Body of pancreas (tissue), 4 donors: ENCODE results near the gene POC1A. TPM values are rescaled to one million over a fixed set of nuclear protein-coding genes. Genes with fewer than 3 reads are reported as not detected.

Source experiments
- ATAC-seq: fragments of 150-250 bp; one replicate; pipeline ENCODE4 v1.9.1; 2016
- DNase-seq, 4 donors: peaks; one replicate each; pipeline ENCODE4 v3.0.0-alpha.2; 2019
- H3K27ac ChIP-seq, 4 donors: fragments of 200-600 bp; sonication (generic); 1 replicate in 3 of 4; 2 replicates in 1 of 4; pipeline versions ENCODE4 v1.5.1 to v1.6.1; 2016 to 2019; ENCODE audit warnings: mild to moderate bottlenecking in 1 of 4, mixed read lengths in 1 of 4, moderate library complexity in 1 of 4
- H3K27me3 ChIP-seq, 2 donors: fragments of 200-600 bp; sonication (generic); one replicate each; pipeline ENCODE4 v1.6.0; 2016; ENCODE audit warnings: mild to moderate bottlenecking in 1 of 2
- H3K36me3 ChIP-seq, 2 donors: fragments of 200-600 bp; sonication (generic); replicated peaks in 1 of 2; 2 replicates each; pipeline ENCODE4 v1.5.1; 2016; ENCODE audit warnings: low read depth in 2 of 2; ENCODE audit not compliant: insufficient read depth in 1 of 2
- H3K4me1 ChIP-seq: fragments of 200-600 bp; sonication (generic); one replicate; pipeline ENCODE4 v1.6.0; 2016
- H3K4me3 ChIP-seq, 2 donors: fragments of 200-600 bp; sonication (generic); 1 replicate in 1 of 2; 2 replicates in 1 of 2; pipeline ENCODE4 v1.5.1; 2016 to 2019
- H3K9me3 ChIP-seq, 3 donors: fragments of 200-600 bp; sonication (generic); 1 replicate in 2 of 3; 2 replicates in 1 of 3; pipeline ENCODE4 v1.5.1; 2016
- CTCF ChIP-seq, 7 experiments: fragments of 450-650 bp in 4 of 7; fragments of 200-600 bp in 3 of 7; sonication (generic) in 3 of 7; IDR thresholded peaks; one replicate each; pipeline ENCODE4 v1.5.1; 2016 to 2019; ENCODE audit warnings: antibody characterized with exemption in 7 of 7
- POLR2A ChIP-seq, 3 donors: fragments of 450-650 bp; IDR thresholded peaks; one replicate each; pipeline ENCODE4 v1.6.1; 2016; ENCODE audit warnings: antibody characterized with exemption in 3 of 3, mild to moderate bottlenecking in 2 of 3
- WGBS, 2 donors: methylation state at CpG; one replicate each; pipeline ENCODE4 v1.1.5; 2017; 5-methylcytosine and 5-hydroxymethylcytosine counted together
- intact Hi-C: fragments of 100-400 bp; cut with DNase I; formaldehyde crosslinking; loops from one replicate; pipeline ENCODE4 v1.15.1; 2023
- total RNA-seq, 2 donors: library from RNA; depleted of rRNA; stranded (reverse); fragments of >200 nt; gene quantifications; one replicate each; pipeline ENCODE4 v1.1.0, GENCODE V29; 2016

POC1A gene
- total RNA-seq, 2 donors from 2014 or later: 0.26 to 3.3 TPM

- Histone ChIP-seq H3K36me3 (peaks cover 0 to 4% of the 10 kb centered on the region in 2 donors), H3K4me3 (peak overlapping the region; percentile 61 to 84), H3K9me3 (no peaks in the 10 kb centered on the region), H3K27me3 (no peaks in the 10 kb centered on the region), H3K4me1 (peaks cover 23% of the 10 kb centered on the region), H3K27ac (peak overlapping the region in 3 of 4 donors; percentile 62 to 87 (median 77))
- DNase-seq (no peak), ATAC-seq (no peak)
- intact Hi-C loops: no loop called here
- TF ChIP-seq CTCF (IDR thresholded peaks at IDR 0.05) (no peak), POLR2A (IDR thresholded peaks at IDR 0.05) (no peak)
- 40 to 47% methylated on average over 14 of the region's 14 CpGs for WGBS, 2 donors
Observed at GRCh38 chr3:52198643-52199608, 44.7 kb upstream of the POC1A start.

- Histone ChIP-seq H3K27ac (peak within 1 kb of the TSS; percentile 47 to 87 (median 70)), H3K36me3 (peaks cover 0 to 3% of the 10 kb centered on the region in 2 donors), H3K4me1 (peaks cover 23% of the 10 kb centered on the region), H3K27me3 (no peaks in the 10 kb centered on the region), H3K9me3 (no peaks in the 10 kb centered on the region), H3K4me3 (peak within 1 kb of the TSS; percentile 61 to 84)
- intact Hi-C loops: no loop called here
- 1 to 2% methylated on average over 22 to 58 of the region's 71 CpGs for whole genome bisulfite sequencing, 2 donors
- peak; percentile 94 to 96 (median 95) for DNase-seq
- TF ChIP-seq POLR2A (IDR thresholded peaks at IDR 0.05) (peak; percentile 82 to 92 (median 90)), CTCF (IDR thresholded peaks at IDR 0.05) (peak in 5 of 7 experiments; percentile 8 to 42 (median 32))
- peak; percentile 95 for ATAC-seq
Observed at GRCh38 chr3:52197842-52198625, 43.8 kb upstream of the POC1A start, which contains the start of gene ALAS1. Gene ALAS1, plus strand, starts transcription at chr3:52198160. Its CDS starts 1,082 bp downstream, at chr3:52199242.

- H3K4me1 ChIP-seq: peaks cover 23% of the 10 kb centered on the region
- intact Hi-C loops: no loop called here
- H3K27ac ChIP-seq: peak overlapping the region; percentile 47 to 87 (median 70)
Observed at GRCh38 chr3:52197499-52197841, 43.2 kb upstream of the POC1A start.

GRCh38 chr3:52196977-52197376, 42.8 kb upstream of the POC1A start:
- DNase-seq (peak in 1 of 4 donors; percentile 42), ATAC-seq (no peak)
- Histone ChIP-seq H3K36me3 (no peaks in the 10 kb centered on the region), H3K4me1 (peaks cover 23% of the 10 kb centered on the region), H3K27me3 (no peaks in the 10 kb centered on the region), H3K27ac (peak overlapping the region in 2 of 4 donors; percentile 47 to 77), H3K4me3 (no peak overlapping the region), H3K9me3 (no peaks in the 10 kb centered on the region)
- WGBS, 2 donors: 53 to 74% methylated on average over 3 of the region's 3 CpGs
- TF ChIP-seq POLR2A (IDR thresholded peaks at IDR 0.05) (no peak), CTCF (IDR thresholded peaks at IDR 0.05) (no peak)
- intact Hi-C loops: no loop called here

More at GRCh38 chr3:52197499-52197841, 43.2 kb upstream of the POC1A start:
- no peaks in the 10 kb centered on the region for H3K27me3 ChIP-seq
- peaks cover 0 to under 1% of the 10 kb centered on the region in 2 donors for H3K36me3 ChIP-seq
- 44 to 64% methylated on average over 7 to 10 of the region's 10 CpGs for WGBS, 2 donors
- TF ChIP-seq CTCF (IDR thresholded peaks at IDR 0.05) (no peak), POLR2A (IDR thresholded peaks at IDR 0.05) (no peak)
- DNase-seq: no peak
- ATAC-seq: no peak
- no peaks in the 10 kb centered on the region for H3K9me3 ChIP-seq
- peak overlapping the region in 1 of 2 donors; percentile 84 for H3K4me3 ChIP-seq
